Natural killer cell (primary cell): ENCODE measurements around the gene ARIH1. TPM values are rescaled to one million over a fixed set of nuclear protein-coding genes. Genes with fewer than 3 reads are reported as not detected.

Experiments used
- ATAC-seq, 3 donors: fragments of 150-1000 bp in 2 of 3; fragments of 200-7000 bp in 1 of 3; cut with Tn5 transposase; 1 replicate in 1 of 3; 2 replicates in 2 of 3; pipeline ENCODE4 v1.10.0; 2021; ENCODE audit warnings: mild to moderate bottlenecking in 2 of 3, moderate library complexity in 2 of 3
- DNase-seq, 2 donors: peaks; one replicate each; pipeline versions ENCODE4 v3.0.0 to v3.0.0-alpha.2; 2013 to 2021; ENCODE audit warnings: mixed read lengths in 1 of 2
- H3K27ac ChIP-seq: one replicate; pipeline ENCODE4 v1.5.1; 2013; ENCODE audit warnings: mild to moderate bottlenecking, low read length
- H3K27me3 ChIP-seq: one replicate; pipeline ENCODE4 v1.6.1; 2013; ENCODE audit warnings: low read length; ENCODE audit not compliant: control insufficient read depth, insufficient read depth
- H3K36me3 ChIP-seq: one replicate; pipeline ENCODE4 v1.6.1; 2013; ENCODE audit warnings: low read length; ENCODE audit not compliant: control insufficient read depth, insufficient read depth
- H3K4me1 ChIP-seq: one replicate; pipeline ENCODE4 v1.6.1; 2013; ENCODE audit warnings: low read length; ENCODE audit not compliant: control insufficient read depth, insufficient read depth
- H3K4me3 ChIP-seq: one replicate; pipeline ENCODE4 v1.5.1; 2013; ENCODE audit warnings: low read length
- H3K9me3 ChIP-seq: one replicate; pipeline ENCODE4 v1.6.1; 2013; ENCODE audit warnings: low read length; ENCODE audit not compliant: control insufficient read depth, insufficient read depth
- H3K27ac Mint-ChIP-seq, 2 donors: one replicate each; pipeline ENCODE4 v1.8.0; 2022; ENCODE audit warnings: mild to moderate bottlenecking in 2 of 2, mixed read lengths in 2 of 2, moderate library complexity in 1 of 2
- H3K27me3 Mint-ChIP-seq, 2 donors: one replicate each; pipeline ENCODE4 v1.8.0; 2022; ENCODE audit warnings: low read depth in 2 of 2, mixed read lengths in 2 of 2
- H3K36me3 Mint-ChIP-seq: one replicate; pipeline ENCODE4 v1.8.0; 2022; ENCODE audit warnings: mixed read lengths
- H3K4me1 Mint-ChIP-seq, 2 donors: one replicate each; pipeline ENCODE4 v1.8.0; 2022; ENCODE audit warnings: mixed read lengths in 2 of 2
- H3K4me3 Mint-ChIP-seq: one replicate; pipeline ENCODE4 v1.8.0; 2022; ENCODE audit warnings: mild to moderate bottlenecking, moderate library complexity, mixed read lengths
- H3K9me3 Mint-ChIP-seq, 2 donors: one replicate each; pipeline ENCODE4 v1.8.0; 2022; ENCODE audit warnings: mixed read lengths in 2 of 2
- CTCF ChIP-seq: fragments of 200-600 bp; IDR thresholded peaks from one replicate; pipeline ENCODE4 v1.8.0; 2022; ENCODE audit warnings: antibody characterized with exemption
- WGBS: methylation state at CpG from one replicate; pipeline ENCODE4 v1.1.7; 2013; ENCODE audit warnings: missing lambda C conversion rate; ENCODE audit not compliant: insufficient coverage; 5-methylcytosine and 5-hydroxymethylcytosine counted together
- intact Hi-C: fragments of 100-400 bp; cut with micrococcal nuclease; formaldehyde crosslinking; loops from one replicate; pipeline ENCODE4 v1.14.2; 2022
- total RNA-seq, 4 donors: library from RNA; stranded (reverse); fragments of 120-200 nt in 1 of 4; gene quantifications; one replicate each; pipeline versions ENCODE4 v1.2.3 to v1.2.4, GENCODE V29; 2013 to 2022

The ARIH1 gene
- total RNA-seq, 3 donors from 2014 or later (not counting 1 experiment from before 2014, with no cell fraction given), result 193 to 212 (median 212) TPM

- peak in 1 of 2 donors; percentile 23 for DNase-seq
These were observed 80.6 kb downstream of the ARIH1 start for GRCh38 chr15:72554471-72555425.

DNA sequence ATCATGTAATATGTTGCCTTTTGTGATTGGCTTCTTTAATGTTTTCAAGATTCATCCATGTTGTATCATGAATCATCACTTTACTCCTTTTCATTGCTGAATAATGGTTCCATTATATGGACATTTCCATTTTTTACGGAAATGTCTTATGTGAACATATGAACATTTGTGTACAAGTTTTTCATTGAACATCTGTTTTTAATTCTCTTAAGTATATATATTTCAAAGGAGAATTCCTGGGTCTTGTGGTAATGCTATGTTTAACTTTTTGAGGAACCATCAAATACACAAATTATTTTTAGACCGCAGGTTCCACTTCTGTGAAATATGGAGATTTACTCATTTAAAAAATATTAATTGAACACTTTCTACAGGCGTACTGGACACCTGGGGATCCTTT, 85.7 kb downstream of the ARIH1 start:
- no peak overlapping the region for H3K27ac ChIP-seq
- no peaks in the 10 kb centered on the region for H3K36me3 Mint-ChIP-seq
- intact Hi-C loops, result no loop called here
- no peaks in the 10 kb centered on the region for H3K9me3 ChIP-seq
- no peak for TF ChIP-seq CTCF
- H3K27me3 ChIP-seq, result no peaks in the 10 kb centered on the region
- peaks cover 23 to 45% of the 10 kb centered on the region in 2 donors for H3K4me1 Mint-ChIP-seq
- H3K9me3 Mint-ChIP-seq, result no peaks in the 10 kb centered on the region
- ATAC-seq (no peak), DNase-seq (no peak)
- no peak overlapping the region for H3K27ac Mint-ChIP-seq
- WGBS, result no CpG with 5 or more reads among the region's 3 CpGs
- no peaks in the 10 kb centered on the region for H3K4me1 ChIP-seq
- H3K4me3 Mint-ChIP-seq, result no peak overlapping the region
- peaks cover 40% of the 10 kb centered on the region for H3K36me3 ChIP-seq
- H3K4me3 ChIP-seq, result no peak overlapping the region
- H3K27me3 Mint-ChIP-seq, result no peaks in the 10 kb centered on the region

More at GRCh38 chr15:72554471-72555425, 80.6 kb downstream of the ARIH1 start:
- TF ChIP-seq CTCF, result no peak
- intact Hi-C loops, result no loop called here
- no peaks in the 10 kb centered on the region for H3K27me3 ChIP-seq
- no peaks in the 10 kb centered on the region for H3K9me3 ChIP-seq
- Mint-ChIP-seq H3K4me1 (peaks cover 18 to 47% of the 10 kb centered on the region in 2 donors), H3K27me3 (no peaks in the 10 kb centered on the region), H3K27ac (peak overlapping the region; percentile 22 to 52), H3K4me3 (no peak overlapping the region), H3K36me3 (no peaks in the 10 kb centered on the region), H3K9me3 (no peaks in the 10 kb centered on the region)
- no peaks in the 10 kb centered on the region for H3K4me1 ChIP-seq
- no peak overlapping the region for H3K4me3 ChIP-seq
- H3K36me3 ChIP-seq, result peaks cover 15% of the 10 kb centered on the region
- H3K27ac ChIP-seq, result no peak overlapping the region
- peak in 1 of 3 donors; percentile 64 for ATAC-seq
- 88% methylated on average over 6 of the region's 8 CpGs for WGBS

GRCh38 chr15:72560458-72560857, 86.3 kb downstream of the ARIH1 start:
- Mint-ChIP-seq H3K9me3 (no peaks in the 10 kb centered on the region), H3K36me3 (no peaks in the 10 kb centered on the region), H3K27ac (no peak overlapping the region), H3K27me3 (no peaks in the 10 kb centered on the region), H3K4me1 (peaks cover 18 to 38% of the 10 kb centered on the region in 2 donors), H3K4me3 (no peak overlapping the region)
- Histone ChIP-seq H3K36me3 (peaks cover 41% of the 10 kb centered on the region), H3K9me3 (no peaks in the 10 kb centered on the region), H3K4me3 (no peak overlapping the region), H3K4me1 (no peaks in the 10 kb centered on the region), H3K27ac (no peak overlapping the region), H3K27me3 (no peaks in the 10 kb centered on the region)
- TF ChIP-seq CTCF, result no peak
- DNase-seq, result no peak
- ATAC-seq, result no peak
- 91% methylated on average over 1 of the region's 1 CpG for WGBS
- intact Hi-C loops, result no loop called here
